Measurements from ENCODE around the gene FAM98A. TPM values are rescaled to one million over a fixed set of nuclear protein-coding genes. Genes with fewer than 3 reads are reported as not detected.

Gene FAM98A
- total RNA-seq, 2 donors from 2014 or later, result 38.8 to 46.7 TPM

- no peak overlapping the region for H3K4me3 Mint-ChIP-seq
Observed at GRCh38 chr2:33636001-33636400, 36.9 kb upstream of the FAM98A start.

GRCh38 chr2:33634261-33634910 lies 35.3 kb upstream of the FAM98A start:
- no peaks in the 10 kb centered on the region for H3K4me1 Mint-ChIP-seq
- no peak overlapping the region for H3K27ac ChIP-seq (ENCODE audit: low read depth, low read length)
- H3K27ac Mint-ChIP-seq, result no peak overlapping the region
- WGBS, 2 experiments (ENCODE audit: insufficient coverage in 1 of 2, insufficient read length in 1 of 2), result 86 to 94% methylated on average over 3 to 4 of the region's 4 CpGs
- H3K36me3 Mint-ChIP-seq (ENCODE audit: low read depth), result no peaks in the 10 kb centered on the region
- no peaks in the 10 kb centered on the region for H3K4me1 ChIP-seq (ENCODE audit: control insufficient read depth, insufficient read depth, low read length)
- no peak for DNase-seq
- H3K36me3 ChIP-seq (ENCODE audit: control insufficient read depth, insufficient read depth, low read length), result no peaks in the 10 kb centered on the region
- no peak overlapping the region for H3K4me3 Mint-ChIP-seq
- H3K27me3 Mint-ChIP-seq (ENCODE audit: insufficient read depth), result no peaks in the 10 kb centered on the region
- H3K9ac ChIP-seq (ENCODE audit: extremely low read depth, low read length, poor library complexity, severe bottlenecking), result no peak overlapping the region
- no peaks in the 10 kb centered on the region for H3K9me3 Mint-ChIP-seq
- no peaks in the 10 kb centered on the region for H3K27me3 ChIP-seq (ENCODE audit: control insufficient read depth, insufficient read depth, low read length, poor library complexity, severe bottlenecking)
- no peaks in the 10 kb centered on the region for H3K9me3 ChIP-seq (ENCODE audit: control insufficient read depth, low read length)
- no peak overlapping the region for H3K4me3 ChIP-seq (ENCODE audit: low read length)
- TF ChIP-seq CTCF (conservative IDR thresholded peaks at IDR 0.05), result peak; percentile 31

More at GRCh38 chr2:33636001-33636400, 36.9 kb upstream of the FAM98A start:
- no peaks in the 10 kb centered on the region for H3K27me3 ChIP-seq (ENCODE audit: control insufficient read depth, insufficient read depth, low read length, poor library complexity, severe bottlenecking)
- Mint-ChIP-seq H3K9me3 (no peaks in the 10 kb centered on the region), H3K4me1 (no peaks in the 10 kb centered on the region), H3K27ac (no peak overlapping the region), H3K27me3 (ENCODE audit: insufficient read depth) (no peaks in the 10 kb centered on the region), H3K36me3 (ENCODE audit: low read depth) (no peaks in the 10 kb centered on the region)
- H3K36me3 ChIP-seq (ENCODE audit: control insufficient read depth, insufficient read depth, low read length), result no peaks in the 10 kb centered on the region
- no peaks in the 10 kb centered on the region for H3K4me1 ChIP-seq (ENCODE audit: control insufficient read depth, insufficient read depth, low read length)
- H3K9ac ChIP-seq (ENCODE audit: extremely low read depth, low read length, poor library complexity, severe bottlenecking), result no peak overlapping the region
- no peaks in the 10 kb centered on the region for H3K9me3 ChIP-seq (ENCODE audit: control insufficient read depth, low read length)
- no peak overlapping the region for H3K4me3 ChIP-seq (ENCODE audit: low read length)
- TF ChIP-seq CTCF (conservative IDR thresholded peaks at IDR 0.05), result no peak
- no peak for DNase-seq
- H3K27ac ChIP-seq (ENCODE audit: low read depth, low read length), result no peak overlapping the region
- 96% methylated on average over 1 of the region's 1 CpG; no CpG with 5 or more reads in 1 of the 2 experiments for WGBS, 2 experiments (ENCODE audit: insufficient coverage in 1 of 2, insufficient read length in 1 of 2)

GRCh38 chr2:33633315-33633714 lies 34.2 kb upstream of the FAM98A start:
- Histone ChIP-seq H3K36me3 (ENCODE audit: control insufficient read depth, insufficient read depth, low read length) (no peaks in the 10 kb centered on the region), H3K27ac (ENCODE audit: low read depth, low read length) (no peak overlapping the region), H3K27me3 (ENCODE audit: control insufficient read depth, insufficient read depth, low read length, poor library complexity, severe bottlenecking) (no peaks in the 10 kb centered on the region), H3K9me3 (ENCODE audit: control insufficient read depth, low read length) (no peaks in the 10 kb centered on the region), H3K4me1 (ENCODE audit: control insufficient read depth, insufficient read depth, low read length) (no peaks in the 10 kb centered on the region), H3K4me3 (ENCODE audit: low read length) (no peak overlapping the region), H3K9ac (ENCODE audit: extremely low read depth, low read length, poor library complexity, severe bottlenecking) (no peak overlapping the region)
- no peaks in the 10 kb centered on the region for H3K36me3 Mint-ChIP-seq (ENCODE audit: low read depth)
- DNase-seq, result no peak
- H3K4me3 Mint-ChIP-seq, result no peak overlapping the region
- no peaks in the 10 kb centered on the region for H3K4me1 Mint-ChIP-seq
- no peak overlapping the region for H3K27ac Mint-ChIP-seq
- 88 to 100% methylated on average over 1 to 2 of the region's 2 CpGs for WGBS, 2 experiments (ENCODE audit: insufficient coverage in 1 of 2, insufficient read length in 1 of 2)
- H3K9me3 Mint-ChIP-seq, result no peaks in the 10 kb centered on the region
- TF ChIP-seq CTCF (conservative IDR thresholded peaks at IDR 0.05), result no peak
- no peaks in the 10 kb centered on the region for H3K27me3 Mint-ChIP-seq (ENCODE audit: insufficient read depth)

Data from endodermal cell (in vitro differentiated cells).